A549 (cell line): Measurements from ENCODE around the gene CHST10. TPM values are rescaled to one million over a fixed set of nuclear protein-coding genes. Genes with fewer than 3 reads are reported as not detected.

Source experiments
- ATAC-seq, 2 experiments: fragments of 200-7000 bp in 1 of 2; fragments of >200 bp in 1 of 2; cut with Nextera tagmentation in 1 of 2; cut with Tn5 transposase in 1 of 2; 3 replicates each; pipeline versions ENCODE4 v1.8.0 to v1.9.1; 2018 to 2020; ENCODE audit warnings: mild to moderate bottlenecking in 1 of 2, moderate library complexity in 1 of 2
- CTCF ChIA-PET: fragments of 300-600 bp; sonication (Branson Sonifier 250); formaldehyde crosslinking; extraction: SDS; loops from one replicate; lab custom pipeline; 2021; ENCODE audit warnings: antibody characterized with exemption, inconsistent platforms; lab: Yijun Ruan, JAX
- POLR2A ChIA-PET: fragments of 350-600 bp; formaldehyde crosslinking; extraction: SDS; loops from one replicate; lab custom pipeline; 2021; ENCODE audit warnings: antibody characterized with exemption, inconsistent platforms; lab: Yijun Ruan, JAX
- DNase-seq, 2 experiments: peaks; one replicate each; pipeline versions ENCODE4 v3.0.0 to v3.0.0-alpha.2; 2011 to 2016; ENCODE audit warnings: low read depth in 1 of 2, low spot score in 1 of 2
- FAIRE-seq: peaks from 2 replicates; lab custom pipeline; 2011; peaks lifted over from hg19 to GRCh38; lab: Jason Lieb, UNC
- H3K27ac ChIP-seq, 2 experiments: fragments of >200 bp; sonication (Bioruptor Twin); formaldehyde crosslinking; 3 replicates each; pipeline ENCODE4 v1.5.1; 2016 to 2017
- H3K4me1 ChIP-seq: fragments of >200 bp; sonication (Bioruptor Twin); formaldehyde crosslinking; 3 replicates; pipeline ENCODE4 v1.6.1; 2016
- H3K4me2 ChIP-seq: fragments of >200 bp; sonication (Bioruptor Twin); formaldehyde crosslinking; 3 replicates; pipeline ENCODE4 v1.6.1; 2016
- H3K4me3 ChIP-seq: fragments of >200 bp; sonication (Bioruptor Twin); formaldehyde crosslinking; 3 replicates; pipeline ENCODE4 v1.5.1; 2016
- H3K9me3 ChIP-seq: fragments of >200 bp; sonication (Bioruptor Twin); formaldehyde crosslinking; 3 replicates; pipeline ENCODE4 v1.6.1; 2016
- CBX2 ChIP-seq: fragments of 200-600 bp; sonication (generic); IDR thresholded peaks from 2 replicates; pipeline ENCODE4 v1.6.1; 2016; ENCODE audit warnings: low read depth, mild to moderate bottlenecking, borderline replicate concordance
- CBX8 ChIP-seq: fragments of 200-600 bp; sonication (generic); IDR thresholded peaks from 2 replicates; pipeline ENCODE4 v1.6.1; 2016
- CHD2 ChIP-seq: fragments of 150-350 bp; IDR thresholded peaks from 2 replicates; pipeline ENCODE4 v1.6.1; 2014; ENCODE audit warnings: low read length; ENCODE audit not compliant: partially characterized antibody
- CHD4 ChIP-seq: fragments of 200-600 bp; sonication (generic); IDR thresholded peaks from 2 replicates; pipeline ENCODE4 v1.6.1; 2016; ENCODE audit warnings: antibody characterized with exemption, mild to moderate bottlenecking, borderline replicate concordance
- EP300 ChIP-seq, 2 experiments: fragments of >200 bp; sonication (Bioruptor Twin); formaldehyde crosslinking; IDR thresholded peaks; 2 replicates in 1 of 2; 3 replicates in 1 of 2; pipeline ENCODE4 v1.6.1; 2016 to 2017
- HOXA7 ChIP-seq: fragments of 250-450 bp; sonication (Bioruptor Pico); IDR thresholded peaks from 2 replicates; pipeline ENCODE4 v1.5.0; 2020; ENCODE audit warnings: mild to moderate bottlenecking, moderate library complexity
- HOXB5 ChIP-seq: fragments of 250-450 bp; sonication (Bioruptor Pico); IDR thresholded peaks from 2 replicates; pipeline ENCODE4 v1.5.0; 2020; ENCODE audit warnings: mild to moderate bottlenecking, moderate library complexity
- JUNB ChIP-seq: fragments of >200 bp; sonication (Bioruptor Twin); formaldehyde crosslinking; IDR thresholded peaks from 2 replicates; pipeline ENCODE4 v1.6.1; 2016
- KDM1A ChIP-seq: fragments of 200-600 bp; sonication (generic); IDR thresholded peaks from 2 replicates; pipeline ENCODE4 v1.6.1; 2016; ENCODE audit warnings: low read depth, mild to moderate bottlenecking
- KDM5A ChIP-seq: fragments of 200-600 bp; sonication (generic); IDR thresholded peaks from 2 replicates; pipeline ENCODE4 v1.6.1; 2016; ENCODE audit warnings: antibody characterized with exemption, mild to moderate bottlenecking
- MAFK ChIP-seq: fragments of 450-650 bp; IDR thresholded peaks from 2 replicates; pipeline ENCODE4 v1.6.1; 2014; ENCODE audit not compliant: partially characterized antibody
- POLR2AphosphoS2 ChIP-seq: conservative IDR thresholded peaks from 2 replicates; pipeline ENCODE4 v1.6.1; 2012; ENCODE audit warnings: low read length, improper control_type of control experiment, inconsistent platforms
- RCOR1 ChIP-seq: fragments of 150-350 bp; IDR thresholded peaks from 2 replicates; pipeline ENCODE4 v1.6.1; 2014; ENCODE audit warnings: antibody characterized with exemption, low read length, low read depth
- SREBF2 ChIP-seq: fragments of 450-650 bp; IDR thresholded peaks from 2 replicates; pipeline ENCODE4 v1.6.1; 2014; ENCODE audit warnings: mild to moderate bottlenecking, moderate library complexity
- TFCP2L1 ChIP-seq: fragments of 250-450 bp; sonication (Bioruptor Pico); IDR thresholded peaks from 2 replicates; pipeline ENCODE4 v1.5.0; 2021; ENCODE audit warnings: mild to moderate bottlenecking
- TP53 ChIP-seq: fragments of 250-450 bp; sonication (Bioruptor Pico); IDR thresholded peaks from 2 replicates; pipeline ENCODE4 v1.5.0; 2021; ENCODE audit warnings: mild to moderate bottlenecking, moderate library complexity
- ZC3H11A ChIP-seq: fragments of 450-650 bp; IDR thresholded peaks from 2 replicates; pipeline ENCODE4 v1.6.1; 2014; ENCODE audit warnings: antibody characterized with exemption, mild to moderate bottlenecking
- ZNF302 ChIP-seq: fragments of 250-450 bp; sonication (Bioruptor Pico); IDR thresholded peaks from 2 replicates; pipeline ENCODE4 v1.9.0; 2021; ENCODE audit warnings: inconsistent platforms, mild to moderate bottlenecking, moderate library complexity
- ZSCAN20 ChIP-seq: fragments of 250-450 bp; sonication (Bioruptor Pico); IDR thresholded peaks from 2 replicates; pipeline ENCODE4 v1.8.0; 2022; ENCODE audit warnings: mild to moderate bottlenecking, moderate library complexity
- WGBS: methylation state at CpG from one replicate; pipeline ENCODE4 v1.1.6; 2017; ENCODE audit errors: missing lambda C conversion rate; 5-methylcytosine and 5-hydroxymethylcytosine counted together
- polyA plus RNA-seq, 4 experiments: library from polyadenylated mRNA; depleted of rRNA in 3 of 4; stranded (reverse); fragments of >200 nt; fragmentation: RNase III in 1 of 4; extraction: RNeasy Plus Mini Kit Qiagen cat#74134 plus additional on column Dnase treatment in 1 of 4; gene quantifications; 2 replicates in 3 of 4; 3 replicates in 1 of 4; pipeline ENCODE4 v1.2.3, GENCODE V29; 2011 to 2017
- TF ChIP-seq, protein P1 (sequence below): IDR thresholded peaks from 2 replicates; pipeline ENCODE4 v1.6.1; 2012
- TF ChIP-seq, protein P2 (sequence below): fragments of >200 bp; sonication (Bioruptor Twin); formaldehyde crosslinking; IDR thresholded peaks from 3 replicates; pipeline ENCODE4 v1.6.1; 2016
- TF ChIP-seq, protein P3 (sequence below): IDR thresholded peaks from 2 replicates; pipeline ENCODE4 v1.6.1; 2012; ENCODE audit warnings: low read depth, borderline replicate concordance
- TF ChIP-seq, protein P4 (sequence below): fragments of >200 bp; sonication (Bioruptor Twin); formaldehyde crosslinking; IDR thresholded peaks from 3 replicates; pipeline ENCODE4 v1.5.1; 2016
- TF ChIP-seq, protein P5 (sequence below): fragments of 450-650 bp; IDR thresholded peaks from 2 replicates; pipeline ENCODE4 v1.6.1; 2014; ENCODE audit warnings: antibody characterized with exemption
- TF ChIP-seq, protein P6 (sequence below): fragments of 250-450 bp; sonication (Bioruptor Pico); IDR thresholded peaks from 2 replicates; pipeline ENCODE4 v1.5.0; 2020; ENCODE audit warnings: low read depth, mild to moderate bottlenecking, moderate library complexity

CHST10 gene
- polyA plus RNA-seq, 2 of the 4 experiments (the other 2 are of a cell fraction) = 16.6 to 24.0 TPM

DNA sequence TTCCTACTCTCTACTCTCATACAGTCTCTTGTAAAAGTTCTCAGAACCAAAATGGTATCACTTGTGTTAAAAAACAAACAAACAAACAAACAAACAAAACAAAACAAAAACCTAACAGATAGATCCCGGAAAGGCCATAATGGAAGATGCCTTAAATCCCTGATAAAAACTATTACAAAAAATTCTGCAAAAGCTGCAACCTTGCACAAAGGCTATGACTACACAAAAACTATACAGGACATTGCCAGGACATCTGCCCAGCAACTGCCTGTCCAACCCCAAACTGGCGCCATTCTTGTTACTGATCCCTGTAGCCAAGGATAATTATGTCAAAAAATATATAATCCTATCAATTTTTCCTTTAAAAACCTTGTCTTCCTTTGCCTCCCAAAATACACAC lies 58.9 kb downstream of the CHST10 start:
- Histone ChIP-seq H3K4me1 (no peaks in the 10 kb centered on the region), H3K9me3 (no peaks in the 10 kb centered on the region), H3K4me3 (no peak overlapping the region)
- FAIRE-seq = no peak
- POLR2A ChIA-PET = no interaction called here
- CTCF ChIA-PET = interaction anchor here (1.2 to 1.3 kb wide), 2 partner anchors 96 kb away, joined by 3 read pairs; no protein-coding TSS in a partner anchor
- WGBS = 75% methylated on average over 2 of the region's 2 CpGs
- TF ChIP-seq MAFK = no peak
- TF ChIP-seq CHD4 = no peak
- TF ChIP-seq KDM1A = no peak
- no peak for TF ChIP-seq TP53 (CRISPR knock-in tag)
- no peak for TF ChIP-seq CBX2
- TF ChIP-seq KDM5A = no peak
- TF ChIP-seq ZNF302 (CRISPR knock-in tag) = no peak
- TF ChIP-seq, protein P1, sequence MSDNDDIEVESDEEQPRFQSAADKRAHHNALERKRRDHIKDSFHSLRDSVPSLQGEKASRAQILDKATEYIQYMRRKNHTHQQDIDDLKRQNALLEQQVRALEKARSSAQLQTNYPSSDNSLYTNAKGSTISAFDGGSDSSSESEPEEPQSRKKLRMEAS = no peak
- TF ChIP-seq ZC3H11A = no peak
- TF ChIP-seq, protein P2, sequence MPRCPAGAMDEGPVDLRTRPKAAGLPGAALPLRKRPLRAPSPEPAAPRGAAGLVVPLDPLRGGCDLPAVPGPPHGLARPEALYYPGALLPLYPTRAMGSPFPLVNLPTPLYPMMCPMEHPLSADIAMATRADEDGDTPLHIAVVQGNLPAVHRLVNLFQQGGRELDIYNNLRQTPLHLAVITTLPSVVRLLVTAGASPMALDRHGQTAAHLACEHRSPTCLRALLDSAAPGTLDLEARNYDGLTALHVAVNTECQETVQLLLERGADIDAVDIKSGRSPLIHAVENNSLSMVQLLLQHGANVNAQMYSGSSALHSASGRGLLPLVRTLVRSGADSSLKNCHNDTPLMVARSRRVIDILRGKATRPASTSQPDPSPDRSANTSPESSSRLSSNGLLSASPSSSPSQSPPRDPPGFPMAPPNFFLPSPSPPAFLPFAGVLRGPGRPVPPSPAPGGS = no peak
- TF ChIP-seq POLR2AphosphoS2 = no peak
- TF ChIP-seq CBX8 = no peak
- TF ChIP-seq EP300 (IDR thresholded peaks at IDR 0.05) = no peak
- no peak for TF ChIP-seq SREBF2
- TF ChIP-seq, protein P3, sequence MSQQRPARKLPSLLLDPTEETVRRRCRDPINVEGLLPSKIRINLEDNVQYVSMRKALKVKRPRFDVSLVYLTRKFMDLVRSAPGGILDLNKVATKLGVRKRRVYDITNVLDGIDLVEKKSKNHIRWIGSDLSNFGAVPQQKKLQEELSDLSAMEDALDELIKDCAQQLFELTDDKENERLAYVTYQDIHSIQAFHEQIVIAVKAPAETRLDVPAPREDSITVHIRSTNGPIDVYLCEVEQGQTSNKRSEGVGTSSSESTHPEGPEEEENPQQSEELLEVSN = no peak
- TF ChIP-seq JUNB = no peak
- TF ChIP-seq, all 56 proteins: peak for 0
- H3K4me2 ChIP-seq = no peak overlapping the region
- no peak for ATAC-seq
- no peak for DNase-seq
- no peak overlapping the region for H3K27ac ChIP-seq

DNA sequence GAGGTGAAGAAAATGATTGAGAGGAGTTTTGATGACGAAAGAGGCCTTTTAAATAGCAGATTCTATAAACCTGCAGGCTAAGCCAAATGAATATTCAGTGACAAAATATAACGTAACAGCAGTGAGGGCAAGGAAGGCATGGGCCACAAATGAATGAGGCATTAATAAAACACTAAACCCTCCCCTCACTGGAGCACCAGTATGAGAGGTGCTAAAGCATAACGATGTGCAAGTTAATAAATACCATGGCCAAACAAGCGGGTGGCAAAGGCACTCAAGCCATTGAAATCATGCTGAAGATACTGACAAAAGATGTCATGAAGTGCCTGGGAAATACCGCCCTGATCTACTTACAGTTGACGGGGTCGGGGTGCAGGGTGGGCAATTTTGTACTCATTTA lies 64.9 kb downstream of the CHST10 start:
- DNase-seq (no peak), ATAC-seq (no peak), FAIRE-seq (no peak)
- ChIA-PET POLR2A (no interaction called here), CTCF (no interaction called here)
- Histone ChIP-seq H3K4me1 (no peaks in the 10 kb centered on the region), H3K9me3 (no peaks in the 10 kb centered on the region), H3K4me3 (no peak overlapping the region), H3K27ac (no peak overlapping the region), H3K4me2 (no peak overlapping the region)
- 78% methylated on average over 7 of the region's 7 CpGs for WGBS
- TF ChIP-seq TFCP2L1 (CRISPR knock-in tag) (no peak), HOXA7 (CRISPR knock-in tag) (no peak), RCOR1 (no peak), CHD4 (no peak)

DNA sequence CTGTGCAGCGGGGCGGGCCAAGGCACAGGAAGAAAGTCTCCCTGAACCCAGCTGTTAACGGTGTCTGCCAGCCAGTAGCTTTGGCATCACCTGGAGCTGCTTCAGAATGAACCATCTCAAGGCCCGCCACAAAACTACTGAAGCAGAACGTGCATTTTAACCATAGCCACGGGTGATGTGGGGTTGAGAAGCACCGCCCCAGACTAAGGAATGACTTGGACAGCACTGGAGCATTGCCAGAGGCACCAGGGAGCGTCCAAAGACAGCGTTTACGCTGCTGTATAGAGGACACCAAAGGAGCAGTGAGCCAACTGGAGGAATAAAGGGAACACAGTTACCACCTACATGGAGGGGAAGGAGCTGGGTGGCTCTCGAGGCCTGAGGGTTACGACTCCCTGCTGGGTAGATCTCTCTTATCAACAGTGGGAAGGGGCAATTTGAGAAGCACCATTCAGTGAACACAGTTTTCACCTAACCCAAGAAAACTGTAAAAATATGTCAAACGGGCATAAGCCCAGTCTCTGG lies 66.7 kb downstream of the CHST10 start:
- FAIRE-seq = no peak
- H3K4me1 ChIP-seq = no peaks in the 10 kb centered on the region
- TF ChIP-seq, protein P4, sequence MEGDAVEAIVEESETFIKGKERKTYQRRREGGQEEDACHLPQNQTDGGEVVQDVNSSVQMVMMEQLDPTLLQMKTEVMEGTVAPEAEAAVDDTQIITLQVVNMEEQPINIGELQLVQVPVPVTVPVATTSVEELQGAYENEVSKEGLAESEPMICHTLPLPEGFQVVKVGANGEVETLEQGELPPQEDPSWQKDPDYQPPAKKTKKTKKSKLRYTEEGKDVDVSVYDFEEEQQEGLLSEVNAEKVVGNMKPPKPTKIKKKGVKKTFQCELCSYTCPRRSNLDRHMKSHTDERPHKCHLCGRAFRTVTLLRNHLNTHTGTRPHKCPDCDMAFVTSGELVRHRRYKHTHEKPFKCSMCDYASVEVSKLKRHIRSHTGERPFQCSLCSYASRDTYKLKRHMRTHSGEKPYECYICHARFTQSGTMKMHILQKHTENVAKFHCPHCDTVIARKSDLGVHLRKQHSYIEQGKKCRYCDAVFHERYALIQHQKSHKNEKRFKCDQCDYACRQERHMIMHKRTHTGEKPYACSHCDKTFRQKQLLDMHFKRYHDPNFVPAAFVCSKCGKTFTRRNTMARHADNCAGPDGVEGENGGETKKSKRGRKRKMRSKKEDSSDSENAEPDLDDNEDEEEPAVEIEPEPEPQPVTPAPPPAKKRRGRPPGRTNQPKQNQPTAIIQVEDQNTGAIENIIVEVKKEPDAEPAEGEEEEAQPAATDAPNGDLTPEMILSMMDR = no peak
- TF ChIP-seq ZNF302 (CRISPR knock-in tag) (no peak), HOXB5 (CRISPR knock-in tag) (no peak), POLR2AphosphoS2 (no peak), CHD2 (no peak), JUNB (no peak), EP300 (IDR thresholded peaks at IDR 0.05) (no peak), ZSCAN20 (CRISPR knock-in tag) (no peak)
- TF ChIP-seq, protein P5, sequence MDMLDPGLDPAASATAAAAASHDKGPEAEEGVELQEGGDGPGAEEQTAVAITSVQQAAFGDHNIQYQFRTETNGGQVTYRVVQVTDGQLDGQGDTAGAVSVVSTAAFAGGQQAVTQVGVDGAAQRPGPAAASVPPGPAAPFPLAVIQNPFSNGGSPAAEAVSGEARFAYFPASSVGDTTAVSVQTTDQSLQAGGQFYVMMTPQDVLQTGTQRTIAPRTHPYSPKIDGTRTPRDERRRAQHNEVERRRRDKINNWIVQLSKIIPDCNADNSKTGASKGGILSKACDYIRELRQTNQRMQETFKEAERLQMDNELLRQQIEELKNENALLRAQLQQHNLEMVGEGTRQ = no peak
- TF ChIP-seq, protein P6, sequence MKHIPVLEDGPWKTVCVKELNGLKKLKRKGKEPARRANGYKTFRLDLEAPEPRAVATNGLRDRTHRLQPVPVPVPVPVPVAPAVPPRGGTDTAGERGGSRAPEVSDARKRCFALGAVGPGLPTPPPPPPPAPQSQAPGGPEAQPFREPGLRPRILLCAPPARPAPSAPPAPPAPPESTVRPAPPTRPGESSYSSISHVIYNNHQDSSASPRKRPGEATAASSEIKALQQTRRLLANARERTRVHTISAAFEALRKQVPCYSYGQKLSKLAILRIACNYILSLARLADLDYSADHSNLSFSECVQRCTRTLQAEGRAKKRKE (CRISPR knock-in tag) = no peak
- WGBS = 69% methylated on average over 13 of the region's 13 CpGs
- ATAC-seq = no peak
- H3K27ac ChIP-seq = no peak overlapping the region
- no peak overlapping the region for H3K4me2 ChIP-seq
- no peak overlapping the region for H3K4me3 ChIP-seq
- ChIA-PET CTCF (interaction anchor here (1.9 kb wide), 1 partner anchor 88 kb away, joined by 9 read pairs; no protein-coding TSS in a partner anchor), POLR2A (no interaction called here)
- DNase-seq = no peak
- H3K9me3 ChIP-seq = no peaks in the 10 kb centered on the region
